HG03066 (cell line): ENCODE data around the gene PACSIN1.

Source experiments
- ATAC-seq: cut with Tn5 transposase; IDR thresholded peaks from one replicate; pipeline ENCODE4 v1.9.1; 2021; ENCODE audit warnings: low read depth; ENCODE audit not compliant: unreplicated experiment

PACSIN1 gene

GRCh38 chr6:34540222-34540621 is 74.3 kb downstream of the PACSIN1 start:
- ATAC-seq: no peak

DNA sequence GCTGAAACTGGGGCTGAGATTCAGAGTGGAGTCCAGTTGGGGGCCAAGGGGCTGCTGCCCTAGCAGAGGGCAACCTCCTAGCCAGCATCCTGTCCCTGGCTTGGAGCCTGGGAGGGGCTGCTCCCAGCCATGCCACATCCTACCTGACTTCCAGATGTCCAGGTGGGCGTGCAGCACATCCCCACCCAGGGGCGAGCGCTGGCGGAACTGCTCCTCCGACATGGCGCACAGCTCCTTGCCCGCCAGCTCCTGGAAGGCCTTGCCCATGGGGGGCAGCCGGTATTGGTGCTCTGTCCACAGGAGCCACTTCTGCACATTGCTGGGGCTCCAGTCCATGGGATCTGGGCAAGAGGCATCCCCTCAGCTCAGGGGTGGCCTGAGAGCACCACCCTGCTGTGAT is 75.0 kb downstream of the PACSIN1 start:
- ATAC-seq: no peak

DNA sequence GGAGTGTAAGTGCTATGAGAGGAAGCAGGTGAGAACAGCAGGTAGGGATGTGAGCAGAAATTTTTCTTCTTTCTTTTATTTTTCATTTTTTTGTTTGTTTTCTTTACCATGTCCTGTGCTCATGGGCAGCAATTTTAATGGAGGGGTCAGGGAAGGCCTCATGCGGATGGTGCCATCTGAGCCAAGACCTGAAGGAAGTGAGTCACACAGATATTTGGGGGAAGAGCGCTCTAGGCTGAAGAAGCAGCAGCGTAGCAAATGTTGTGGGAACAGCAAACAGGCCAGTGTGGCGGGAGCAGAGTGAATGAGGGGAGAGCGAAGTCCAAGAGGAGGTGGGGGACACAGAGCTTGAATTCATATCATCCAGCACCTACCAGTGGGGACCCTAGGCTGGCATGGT is 77.5 kb downstream of the PACSIN1 start:
- ATAC-seq: no peak

DNA sequence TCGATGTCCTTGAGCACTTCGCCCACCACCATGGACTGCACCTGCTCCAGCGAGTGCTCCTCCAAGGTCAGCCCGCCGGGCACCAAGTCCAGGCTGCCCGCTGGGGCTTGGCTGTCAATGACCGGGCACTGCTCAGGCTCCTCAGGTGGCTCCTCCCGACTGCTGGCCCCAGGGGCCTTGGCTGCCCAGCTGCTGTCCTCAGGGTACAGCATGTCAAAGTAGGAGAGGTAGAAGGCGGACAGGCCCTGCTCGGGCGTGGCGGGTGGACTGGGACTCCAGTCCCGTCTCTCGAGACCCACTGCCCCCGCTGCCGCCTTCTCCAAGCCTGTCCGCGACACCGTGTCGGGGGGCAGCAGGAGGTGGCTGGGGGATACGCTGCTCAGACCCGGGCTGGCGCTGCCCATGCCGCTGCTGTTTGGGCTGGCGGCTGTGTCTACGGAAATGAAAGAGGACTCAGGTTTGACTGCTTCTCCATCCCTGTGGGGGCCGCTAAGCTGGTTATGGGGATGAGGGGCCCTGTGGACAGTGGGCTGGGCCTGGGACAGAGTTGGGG is 78.3 kb downstream of the PACSIN1 start:
- no peak for ATAC-seq

- no peak for ATAC-seq
Observed at GRCh38 chr6:34544776-34545471, 79.0 kb downstream of the PACSIN1 start.

- ATAC-seq: no peak
Observed at GRCh38 chr6:34546551-34547321, 80.9 kb downstream of the PACSIN1 start.

- no peak for ATAC-seq
Observed at GRCh38 chr6:34547701-34548644, 82.1 kb downstream of the PACSIN1 start.

DNA sequence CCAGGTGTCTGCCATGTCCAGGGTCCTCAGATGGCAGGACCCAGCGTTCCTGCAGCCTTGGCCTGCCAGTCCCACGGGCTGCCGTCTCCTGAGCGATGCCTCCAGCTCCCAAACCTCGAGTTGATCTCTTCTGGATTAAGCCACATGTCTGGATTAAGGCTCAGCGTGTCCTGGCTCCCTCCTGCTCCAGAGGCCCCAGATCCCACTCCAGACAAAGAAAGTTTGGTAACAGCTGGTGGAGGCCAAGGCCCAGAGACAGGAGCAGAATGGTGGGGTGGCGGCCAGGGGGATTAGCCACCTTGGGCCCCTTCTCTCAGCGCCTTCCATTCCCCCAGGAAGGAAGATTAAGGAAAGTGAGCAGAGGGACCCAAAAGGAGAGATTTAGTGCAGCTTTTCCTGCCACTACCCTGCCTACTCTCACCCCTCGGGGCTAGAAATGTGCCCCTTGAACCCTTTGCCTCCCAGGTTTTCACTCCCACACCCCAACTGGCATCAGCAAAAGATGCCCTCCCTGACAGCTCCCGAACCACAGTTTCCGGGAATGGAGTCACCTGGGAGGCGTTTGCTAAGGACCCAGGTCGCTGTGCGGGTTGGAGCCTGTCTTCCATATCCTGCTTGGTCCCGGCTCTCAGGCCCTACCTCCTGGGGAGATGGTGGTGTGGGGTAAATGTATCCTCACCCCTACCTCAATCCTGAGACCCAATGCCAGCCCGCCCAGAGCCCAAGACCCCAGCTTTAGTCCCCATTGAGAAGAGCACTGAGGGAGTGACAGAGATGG is 83.3 kb downstream of the PACSIN1 start:
- no peak for ATAC-seq

GRCh38 chr6:34549804-34550202 is 83.9 kb downstream of the PACSIN1 start:
- no peak for ATAC-seq

- ATAC-seq: no peak
Observed at GRCh38 chr6:34551720-34552119, 85.8 kb downstream of the PACSIN1 start.

DNA sequence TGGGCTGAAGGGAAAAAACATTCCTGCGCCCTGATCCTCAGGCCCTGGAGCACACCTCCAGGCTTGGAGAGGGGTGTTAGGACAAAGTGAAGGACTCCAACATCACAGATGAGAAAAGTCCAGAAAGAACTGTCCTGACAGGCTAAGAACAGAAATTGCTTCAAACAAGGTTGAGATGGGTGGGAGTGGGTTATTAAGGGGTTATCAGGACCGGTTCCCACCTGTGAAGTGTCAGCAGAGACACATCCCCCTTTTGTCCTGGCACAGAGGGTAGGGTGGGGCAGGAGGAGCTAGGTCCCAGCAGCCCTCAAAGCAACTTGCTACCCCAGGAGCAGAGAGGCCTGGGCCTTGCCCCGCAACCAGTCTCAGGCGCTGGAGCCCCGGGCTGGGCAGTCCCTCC is 86.7 kb downstream of the PACSIN1 start:
- no peak for ATAC-seq

- no peak for ATAC-seq
Observed at GRCh38 chr6:34553146-34553545, 87.3 kb downstream of the PACSIN1 start.

DNA sequence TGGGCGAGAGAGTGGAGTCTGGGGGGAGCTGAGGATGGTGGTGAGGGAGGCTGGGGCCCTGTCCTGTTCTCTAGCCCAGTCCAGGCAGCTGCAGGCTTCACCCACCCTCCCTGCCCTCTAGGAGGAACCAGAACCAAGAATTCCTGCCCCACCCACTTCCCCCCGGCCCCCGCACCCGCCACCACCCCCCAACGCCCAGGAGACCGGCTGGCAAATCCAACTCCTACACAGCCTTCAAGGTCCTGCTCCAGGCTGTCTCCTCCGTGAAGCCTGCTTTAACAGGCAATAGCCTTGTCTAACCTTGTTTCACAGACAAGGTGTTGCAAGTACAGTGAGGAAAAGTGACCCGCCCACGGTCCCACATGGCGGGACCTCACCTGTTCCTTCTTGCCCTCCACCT is 87.9 kb downstream of the PACSIN1 start:
- ATAC-seq: no peak

GRCh38 chr6:34554291-34555006 is 88.6 kb downstream of the PACSIN1 start:
- no peak for ATAC-seq

DNA sequence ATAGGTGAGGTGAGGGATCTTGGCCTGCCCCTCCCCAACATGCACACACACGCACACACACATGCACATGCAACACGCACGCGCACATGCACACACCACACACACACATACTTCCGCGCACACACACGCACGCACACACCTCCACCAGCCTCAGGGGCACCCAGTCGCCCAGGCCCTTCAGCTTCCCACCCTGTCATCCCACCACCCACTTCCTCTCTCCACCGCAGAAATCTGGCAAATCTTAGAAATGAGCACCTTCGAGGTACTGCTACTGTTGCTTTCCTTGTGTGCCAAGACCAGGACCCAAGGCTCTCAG is 89.1 kb downstream of the PACSIN1 start:
- ATAC-seq: no peak

DNA sequence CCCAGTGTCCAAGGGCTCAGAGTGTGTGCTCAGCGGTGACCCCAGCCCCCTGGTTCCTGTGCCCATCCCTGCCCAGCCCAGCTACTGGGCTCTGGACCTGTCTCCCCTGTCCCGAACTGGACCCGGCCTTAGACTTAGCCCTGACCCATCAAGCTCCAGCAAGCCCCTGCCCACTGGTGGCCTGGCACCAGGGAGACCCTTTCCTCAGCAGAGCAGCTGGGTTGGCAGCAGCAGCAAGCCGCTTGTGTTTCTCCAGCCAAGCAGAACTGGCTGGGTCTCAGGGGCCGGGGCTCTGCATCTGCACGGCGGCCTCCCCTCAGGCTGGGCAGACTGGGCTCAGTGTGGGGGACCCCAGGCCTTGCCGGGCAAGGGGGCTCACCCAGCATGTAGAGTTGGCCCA is 89.5 kb downstream of the PACSIN1 start:
- ATAC-seq: no peak

- ATAC-seq: no peak
Observed at GRCh38 chr6:34556031-34556471, 90.2 kb downstream of the PACSIN1 start, which contains the start of gene SPDEF. TSS of gene SPDEF (minus strand) at chr6:34556329. CDS start at chr6:34544455, 11,874 bp downstream.

DNA sequence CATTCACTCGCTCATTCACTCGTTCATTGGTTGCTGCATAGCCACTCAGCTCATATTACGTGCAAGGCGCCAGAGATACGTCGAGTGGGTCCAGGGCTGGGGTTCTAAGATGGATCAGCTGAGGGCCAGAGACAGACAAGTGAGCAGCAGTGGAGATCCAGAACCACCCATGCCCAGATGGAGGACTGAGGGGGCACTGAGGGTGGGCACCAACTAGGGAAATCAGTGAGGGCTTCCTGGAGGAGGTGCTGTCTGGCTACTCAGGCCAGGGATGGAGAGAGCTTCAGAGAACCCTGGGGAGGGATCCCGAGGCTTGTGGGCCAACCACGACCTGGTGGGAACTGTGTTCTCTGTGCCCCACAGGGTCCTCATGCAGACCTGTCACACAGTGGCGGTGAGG is 90.6 kb downstream of the PACSIN1 start:
- ATAC-seq: no peak

DNA sequence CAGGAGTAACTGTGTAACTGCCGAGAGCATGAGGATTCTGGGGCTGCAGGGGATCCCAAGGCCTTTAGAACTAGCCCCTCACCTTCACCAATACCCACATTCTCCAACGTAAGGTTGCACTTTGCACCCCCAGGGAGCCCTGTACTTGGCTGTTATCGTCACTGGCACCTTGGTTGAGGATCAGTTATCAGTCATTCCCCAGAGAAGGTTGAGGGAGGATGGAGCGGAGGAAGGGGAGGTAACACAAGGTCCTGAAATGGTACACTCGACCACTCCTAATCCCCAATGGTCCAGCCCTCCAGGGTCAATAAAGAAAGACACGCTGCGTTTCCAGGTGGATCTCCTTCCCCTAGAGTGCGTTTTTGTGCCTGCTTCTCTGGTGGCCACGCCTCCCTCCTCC is 91.4 kb downstream of the PACSIN1 start:
- ATAC-seq: no peak
